GM23338 (cell line): ENCODE data around the gene TTC33.

Source experiments
- CREB1 ChIP-seq: fragments of 250-450 bp; sonication (Bioruptor Pico); IDR thresholded peaks from 2 replicates; pipeline ENCODE4 v1.5.0; 2020; ENCODE audit warnings: low read depth, mild to moderate bottlenecking, moderate library complexity
- EZH2 ChIP-seq: fragments of 200-600 bp; sonication (generic); IDR thresholded peaks from one replicate; pipeline ENCODE4 v1.8.0; 2017; ENCODE audit warnings: antibody characterized with exemption, mild to moderate bottlenecking, low read depth; ENCODE audit not compliant: unreplicated experiment
- EZH2phosphoT487 ChIP-seq: fragments of 200-600 bp; sonication (generic); IDR thresholded peaks from one replicate; pipeline ENCODE4 v1.8.1; 2018; ENCODE audit warnings: antibody characterized with exemption; ENCODE audit not compliant: unreplicated experiment
- JUNB ChIP-seq: IDR thresholded peaks from one replicate; pipeline ENCODE4 v1.6.1; 2016; ENCODE audit warnings: antibody characterized with exemption; ENCODE audit not compliant: unreplicated experiment
- NANOG ChIP-seq: IDR thresholded peaks from 2 replicates; pipeline ENCODE4 v1.6.1; 2016; ENCODE audit warnings: antibody characterized with exemption, borderline replicate concordance
- POLR2AphosphoS5 ChIP-seq: IDR thresholded peaks from 2 replicates; pipeline ENCODE4 v1.6.1; 2016; ENCODE audit warnings: antibody characterized with exemption, low read depth
- ZNF114 ChIP-seq: fragments of 250-450 bp; sonication (Bioruptor Pico); IDR thresholded peaks from 2 replicates; pipeline ENCODE4 v1.5.0; 2020; ENCODE audit warnings: mild to moderate bottlenecking, moderate library complexity
- ZNF331 ChIP-seq: fragments of 250-450 bp; sonication (Bioruptor Pico); IDR thresholded peaks from 2 replicates; pipeline ENCODE4 v1.5.0; 2020; ENCODE audit warnings: low read depth, mild to moderate bottlenecking, moderate library complexity
- TF ChIP-seq, protein P1 (sequence below), 2 experiments: fragments of 200-600 bp in 1 of 2; sonication (generic) in 1 of 2; conservative IDR thresholded peaks; 2 replicates each; pipeline versions ENCODE4 v1.5.1 to v1.6.1; 2016 to 2017; ENCODE audit warnings: antibody characterized with exemption in 2 of 2, low read depth in 2 of 2, mild to moderate bottlenecking in 2 of 2, moderate library complexity in 1 of 2
- TF ChIP-seq, protein P2 (sequence below): IDR thresholded peaks from one replicate; pipeline ENCODE4 v1.6.1; 2018; ENCODE audit warnings: antibody characterized with exemption; ENCODE audit not compliant: unreplicated experiment

DNA sequence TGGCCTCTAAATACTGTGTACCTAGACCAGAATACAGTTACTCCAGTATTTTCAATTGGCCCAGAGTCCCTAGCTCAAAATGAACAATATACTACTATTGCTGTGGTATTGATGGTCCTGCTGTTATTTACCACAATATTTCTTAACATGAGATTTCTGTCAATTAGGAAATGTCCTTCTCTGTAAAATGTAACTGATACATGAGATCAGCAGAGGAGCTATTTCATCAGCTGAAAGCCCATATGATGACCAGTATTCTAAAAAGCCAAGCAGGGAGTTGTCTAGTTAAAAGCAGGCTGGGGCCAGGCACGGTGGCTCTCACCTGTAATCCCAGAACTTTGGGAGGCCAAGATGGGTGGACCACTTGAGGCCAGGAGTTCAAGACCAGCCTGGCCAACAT is 263.7 kb downstream of the TTC33 start:
- TF ChIP-seq, protein P1, sequence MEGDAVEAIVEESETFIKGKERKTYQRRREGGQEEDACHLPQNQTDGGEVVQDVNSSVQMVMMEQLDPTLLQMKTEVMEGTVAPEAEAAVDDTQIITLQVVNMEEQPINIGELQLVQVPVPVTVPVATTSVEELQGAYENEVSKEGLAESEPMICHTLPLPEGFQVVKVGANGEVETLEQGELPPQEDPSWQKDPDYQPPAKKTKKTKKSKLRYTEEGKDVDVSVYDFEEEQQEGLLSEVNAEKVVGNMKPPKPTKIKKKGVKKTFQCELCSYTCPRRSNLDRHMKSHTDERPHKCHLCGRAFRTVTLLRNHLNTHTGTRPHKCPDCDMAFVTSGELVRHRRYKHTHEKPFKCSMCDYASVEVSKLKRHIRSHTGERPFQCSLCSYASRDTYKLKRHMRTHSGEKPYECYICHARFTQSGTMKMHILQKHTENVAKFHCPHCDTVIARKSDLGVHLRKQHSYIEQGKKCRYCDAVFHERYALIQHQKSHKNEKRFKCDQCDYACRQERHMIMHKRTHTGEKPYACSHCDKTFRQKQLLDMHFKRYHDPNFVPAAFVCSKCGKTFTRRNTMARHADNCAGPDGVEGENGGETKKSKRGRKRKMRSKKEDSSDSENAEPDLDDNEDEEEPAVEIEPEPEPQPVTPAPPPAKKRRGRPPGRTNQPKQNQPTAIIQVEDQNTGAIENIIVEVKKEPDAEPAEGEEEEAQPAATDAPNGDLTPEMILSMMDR (conservative IDR thresholded peaks at IDR 0.05; ENCODE audit: low read depth in 2 of 2): no peak
- TF ChIP-seq JUNB (no peak), EZH2 (no peak), POLR2AphosphoS5 (no peak), EZH2phosphoT487 (no peak), NANOG (no peak), ZNF114 (CRISPR knock-in tag) (no peak), CREB1 (CRISPR knock-in tag) (no peak), ZNF331 (no peak)
- TF ChIP-seq, protein P2, sequence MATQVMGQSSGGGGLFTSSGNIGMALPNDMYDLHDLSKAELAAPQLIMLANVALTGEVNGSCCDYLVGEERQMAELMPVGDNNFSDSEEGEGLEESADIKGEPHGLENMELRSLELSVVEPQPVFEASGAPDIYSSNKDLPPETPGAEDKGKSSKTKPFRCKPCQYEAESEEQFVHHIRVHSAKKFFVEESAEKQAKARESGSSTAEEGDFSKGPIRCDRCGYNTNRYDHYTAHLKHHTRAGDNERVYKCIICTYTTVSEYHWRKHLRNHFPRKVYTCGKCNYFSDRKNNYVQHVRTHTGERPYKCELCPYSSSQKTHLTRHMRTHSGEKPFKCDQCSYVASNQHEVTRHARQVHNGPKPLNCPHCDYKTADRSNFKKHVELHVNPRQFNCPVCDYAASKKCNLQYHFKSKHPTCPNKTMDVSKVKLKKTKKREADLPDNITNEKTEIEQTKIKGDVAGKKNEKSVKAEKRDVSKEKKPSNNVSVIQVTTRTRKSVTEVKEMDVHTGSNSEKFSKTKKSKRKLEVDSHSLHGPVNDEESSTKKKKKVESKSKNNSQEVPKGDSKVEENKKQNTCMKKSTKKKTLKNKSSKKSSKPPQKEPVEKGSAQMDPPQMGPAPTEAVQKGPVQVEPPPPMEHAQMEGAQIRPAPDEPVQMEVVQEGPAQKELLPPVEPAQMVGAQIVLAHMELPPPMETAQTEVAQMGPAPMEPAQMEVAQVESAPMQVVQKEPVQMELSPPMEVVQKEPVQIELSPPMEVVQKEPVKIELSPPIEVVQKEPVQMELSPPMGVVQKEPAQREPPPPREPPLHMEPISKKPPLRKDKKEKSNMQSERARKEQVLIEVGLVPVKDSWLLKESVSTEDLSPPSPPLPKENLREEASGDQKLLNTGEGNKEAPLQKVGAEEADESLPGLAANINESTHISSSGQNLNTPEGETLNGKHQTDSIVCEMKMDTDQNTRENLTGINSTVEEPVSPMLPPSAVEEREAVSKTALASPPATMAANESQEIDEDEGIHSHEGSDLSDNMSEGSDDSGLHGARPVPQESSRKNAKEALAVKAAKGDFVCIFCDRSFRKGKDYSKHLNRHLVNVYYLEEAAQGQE: no peak
